T-cell (primary cell): Measurements from ENCODE around the gene SALL4. TPM values are rescaled to one million over a fixed set of nuclear protein-coding genes. Genes with fewer than 3 reads are reported as not detected.

Source experiments
- ATAC-seq, 4 experiments: fragments of 200-7000 bp in 3 of 4; fragments of 150-1000 bp in 1 of 4; cut with Tn5 transposase; replicated peaks in 1 of 4; 1 replicate in 3 of 4; 2 replicates in 1 of 4; pipeline ENCODE4 v1.10.0; 2021; ENCODE audit warnings: moderate library complexity in 3 of 4, mild to moderate bottlenecking in 2 of 4, moderate number of reproducible peaks in 1 of 4
- CTCF ChIA-PET, 2 donors: fragments of 300-600 bp; sonication (Branson Sonifier 250); formaldehyde crosslinking; loops; one replicate each; lab custom pipeline; 2022; ENCODE audit warnings: antibody characterized with exemption in 2 of 2; lab: Charles Lee
- POLR2A ChIA-PET, 2 donors: fragments of 300-600 bp; sonication (Branson Sonifier 250); formaldehyde crosslinking; loops; one replicate each; lab custom pipeline; 2022; ENCODE audit warnings: antibody characterized with exemption in 2 of 2; lab: Charles Lee
- DNase-seq, 35 experiments: peaks; one replicate each; pipeline versions ENCODE4 v3.0.0 to v3.0.0-alpha.2; 2013 to 2023
- H3K27ac ChIP-seq: one replicate; pipeline ENCODE4 v1.5.1; 2013; ENCODE audit warnings: low read length
- H3K27me3 ChIP-seq, 2 experiments: replicated peaks in 1 of 2; 1 replicate in 1 of 2; 2 replicates in 1 of 2; pipeline versions ENCODE4 v1.6.1 to v1.7.0; 2013; ENCODE audit warnings: low read length in 1 of 2, mixed read lengths in 1 of 2; ENCODE audit not compliant: control insufficient read depth in 2 of 2, insufficient read depth in 2 of 2; ENCODE audit errors: extremely low read depth in 1 of 2
- H3K36me3 ChIP-seq, 2 donors: 1 replicate in 1 of 2; 2 replicates in 1 of 2; pipeline versions ENCODE4 v1.6.1 to v1.7.0; 2013; ENCODE audit warnings: low read length in 1 of 2; ENCODE audit not compliant: control insufficient read depth in 2 of 2, insufficient read depth in 1 of 2; ENCODE audit errors: extremely low read depth in 1 of 2
- H3K4me1 ChIP-seq, 2 experiments: 1 replicate in 1 of 2; 2 replicates in 1 of 2; pipeline versions ENCODE4 v1.6.1 to v1.7.0; 2013; ENCODE audit warnings: low read length in 2 of 2, mixed read lengths in 1 of 2; ENCODE audit not compliant: insufficient read depth in 2 of 2, control insufficient read depth in 1 of 2; ENCODE audit errors: extremely low read depth in 1 of 2
- H3K4me3 ChIP-seq, 2 donors: 1 replicate in 1 of 2; 2 replicates in 1 of 2; pipeline versions ENCODE4 v1.5.1 to v1.7.0; 2013; ENCODE audit warnings: mild to moderate bottlenecking in 2 of 2, low read length in 1 of 2, moderate library complexity in 1 of 2; ENCODE audit not compliant: control insufficient read depth in 1 of 2; ENCODE audit errors: extremely low read depth in 1 of 2
- H3K9me3 ChIP-seq: 2 replicates; pipeline ENCODE4 v1.7.0; 2013
- H3K27ac Mint-ChIP-seq, 2 donors: one replicate each; pipeline ENCODE4 v1.8.0; 2020 to 2021; ENCODE audit warnings: mild to moderate bottlenecking in 2 of 2, mixed read lengths in 2 of 2
- H3K27me3 Mint-ChIP-seq, 2 donors: one replicate each; pipeline ENCODE4 v1.8.0; 2021 to 2022; ENCODE audit warnings: mixed read lengths in 2 of 2
- H3K36me3 Mint-ChIP-seq: one replicate; pipeline ENCODE4 v1.8.0; 2021; ENCODE audit warnings: mixed read lengths
- H3K4me1 Mint-ChIP-seq, 3 donors: one replicate each; pipeline ENCODE4 v1.8.0; 2020 to 2022; ENCODE audit warnings: mixed read lengths in 3 of 3, mild to moderate bottlenecking in 1 of 3
- H3K4me3 Mint-ChIP-seq, 3 donors: one replicate each; pipeline ENCODE4 v1.8.0; 2020 to 2022; ENCODE audit warnings: mild to moderate bottlenecking in 3 of 3, mixed read lengths in 3 of 3, moderate library complexity in 3 of 3
- H3K9me3 Mint-ChIP-seq, 3 donors: one replicate each; pipeline ENCODE4 v1.8.0; 2020 to 2022; ENCODE audit warnings: mixed read lengths in 3 of 3
- WGBS: methylation state at CpG from one replicate; pipeline ENCODE4 v1.1.5; 2013; ENCODE audit warnings: missing lambda C conversion rate; ENCODE audit not compliant: insufficient coverage; 5-methylcytosine and 5-hydroxymethylcytosine counted together
- total RNA-seq, 35 experiments: library from RNA in 6 of 35; stranded (reverse) in 6 of 35; fragments of 120-200 nt in 1 of 35; gene quantifications; one replicate each; pipeline versions ENCODE4 v1.2.1 to v1.2.4 and lab custom pipeline; 2013 to 2026

The SALL4 gene
- total RNA-seq, 5 donors from 2014 or later (not counting 1 experiment from before 2014, with no cell fraction given) = 0.13 to 0.48 (median 0.37) TPM; not detected in 1

GRCh38 chr20:51736947-51737346, 65.4 kb downstream of the SALL4 start:
- Mint-ChIP-seq H3K4me3 (no peak overlapping the region), H3K9me3 (no peaks in the 10 kb centered on the region), H3K36me3 (no peaks in the 10 kb centered on the region), H3K27ac (no peak overlapping the region), H3K4me1 (no peaks in the 10 kb centered on the region), H3K27me3 (peaks cover 0 to 4% of the 10 kb centered on the region in 2 donors)
- DNase-seq (no peak), ATAC-seq (no peak)
- Histone ChIP-seq H3K4me3 (no peak overlapping the region), H3K27me3 (peaks cover 0 to 4% of the 10 kb centered on the region in 2 experiments), H3K9me3 (no peaks in the 10 kb centered on the region), H3K27ac (no peak overlapping the region), H3K4me1 (no peaks in the 10 kb centered on the region), H3K36me3 (no peaks in the 10 kb centered on the region)
- 78% methylated on average over 2 of the region's 5 CpGs for WGBS
- CTCF ChIA-PET = no interaction called here
- POLR2A ChIA-PET = no interaction called here

- no peaks in the 10 kb centered on the region for H3K4me1 Mint-ChIP-seq
- no peak overlapping the region for H3K27ac ChIP-seq
- CTCF ChIA-PET = no interaction called here
- peaks cover 0 to 4% of the 10 kb centered on the region in 2 donors for H3K27me3 Mint-ChIP-seq
- H3K4me3 Mint-ChIP-seq = no peak overlapping the region
- H3K9me3 ChIP-seq = no peaks in the 10 kb centered on the region
- POLR2A ChIA-PET = no interaction called here
- H3K27ac Mint-ChIP-seq = no peak overlapping the region
- H3K4me3 ChIP-seq = no peak overlapping the region
- no peaks in the 10 kb centered on the region for H3K9me3 Mint-ChIP-seq
- no peaks in the 10 kb centered on the region for H3K36me3 ChIP-seq
- 80% methylated on average over 5 of the region's 11 CpGs for WGBS
- peaks cover 0 to 6% of the 10 kb centered on the region in 2 experiments for H3K27me3 ChIP-seq
- ATAC-seq (no peak), DNase-seq (no peak)
- H3K36me3 Mint-ChIP-seq = no peaks in the 10 kb centered on the region
- no peaks in the 10 kb centered on the region for H3K4me1 ChIP-seq
These were observed 66.4 kb downstream of the SALL4 start for GRCh38 chr20:51735728-51736600.

DNA sequence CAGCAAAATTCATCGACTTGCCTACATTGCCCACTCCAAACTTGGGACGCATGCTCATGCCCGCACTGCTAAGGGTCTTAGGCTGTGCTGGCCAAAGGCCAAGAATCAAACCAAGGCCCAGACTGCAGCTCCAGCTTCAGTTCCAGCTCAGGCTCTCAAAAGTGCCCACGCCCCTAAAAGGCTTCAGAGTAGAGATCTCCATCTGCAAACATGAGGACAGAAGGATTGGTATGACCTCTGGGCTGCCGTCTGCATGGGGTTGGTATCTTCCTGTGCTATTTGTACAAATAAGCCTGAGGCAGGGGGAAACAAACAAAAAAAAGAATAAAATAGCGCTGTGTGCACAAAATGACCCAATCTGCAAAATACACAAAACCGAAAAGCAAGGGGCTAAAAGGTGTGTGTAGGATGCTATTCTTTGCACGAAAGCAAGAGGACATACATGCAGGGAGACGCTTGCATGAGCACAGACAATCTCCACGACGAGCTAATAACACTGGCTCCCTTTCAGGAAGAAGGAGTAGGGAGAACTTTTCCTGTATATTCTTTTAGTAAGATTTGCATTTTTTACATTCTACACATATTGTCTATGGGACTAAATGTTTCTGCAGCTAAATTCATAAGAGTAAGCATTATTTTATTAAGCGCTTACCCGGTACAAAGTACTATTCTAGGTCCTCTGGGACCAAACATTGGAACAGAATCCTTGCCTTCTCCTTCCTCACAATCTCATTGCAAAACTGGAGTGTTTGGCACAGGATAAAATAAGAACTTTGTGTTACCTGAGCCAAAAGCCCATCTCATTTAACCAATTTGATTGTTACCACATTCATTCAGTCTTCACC, 67.2 kb downstream of the SALL4 start:
- Histone ChIP-seq H3K4me3 (no peak overlapping the region), H3K36me3 (no peaks in the 10 kb centered on the region), H3K27me3 (peaks cover 0 to 11% of the 10 kb centered on the region in 2 experiments), H3K4me1 (no peaks in the 10 kb centered on the region), H3K9me3 (no peaks in the 10 kb centered on the region), H3K27ac (no peak overlapping the region)
- H3K4me1 Mint-ChIP-seq = no peaks in the 10 kb centered on the region
- no peak for DNase-seq
- ChIA-PET POLR2A (no interaction called here), CTCF (no interaction called here)
- no peak overlapping the region for H3K4me3 Mint-ChIP-seq
- ATAC-seq = no peak
- no peaks in the 10 kb centered on the region for H3K9me3 Mint-ChIP-seq
- H3K27me3 Mint-ChIP-seq = peaks cover 0 to 4% of the 10 kb centered on the region in 2 donors
- WGBS = 87% methylated on average over 5 of the region's 13 CpGs
- H3K27ac Mint-ChIP-seq = no peak overlapping the region
- no peaks in the 10 kb centered on the region for H3K36me3 Mint-ChIP-seq

DNA sequence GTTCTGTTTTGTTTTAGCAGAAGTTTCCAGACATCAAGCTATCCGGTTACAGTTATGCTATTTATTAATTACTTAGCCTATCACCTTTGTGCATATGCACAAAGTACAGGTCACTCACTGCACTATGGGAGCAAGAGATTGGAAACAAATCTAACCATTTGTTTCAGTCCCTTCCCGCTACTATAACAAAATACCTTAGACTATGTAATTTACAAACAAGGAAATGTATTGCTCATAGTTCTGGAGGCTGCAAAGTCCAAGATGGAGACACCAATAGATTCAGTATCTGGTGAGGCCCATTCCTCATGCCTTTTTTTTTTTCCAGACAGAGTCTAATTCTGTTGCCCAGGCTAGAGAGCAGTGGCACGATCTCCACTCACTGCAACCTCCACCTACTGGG, 69.3 kb downstream of the SALL4 start:
- no peaks in the 10 kb centered on the region for H3K4me1 ChIP-seq
- ChIA-PET CTCF (no interaction called here), POLR2A (no interaction called here)
- DNase-seq (no peak), ATAC-seq (no peak)
- no peak overlapping the region for H3K4me3 ChIP-seq
- no CpG with 5 or more reads among the region's 3 CpGs for WGBS
- no peaks in the 10 kb centered on the region for H3K36me3 ChIP-seq
- no peak overlapping the region for H3K27ac ChIP-seq
- no peaks in the 10 kb centered on the region for H3K9me3 ChIP-seq
- H3K27ac Mint-ChIP-seq = no peak overlapping the region
- H3K4me3 Mint-ChIP-seq = no peak overlapping the region
- H3K27me3 ChIP-seq = peaks cover 0 to 13% of the 10 kb centered on the region in 2 experiments
- H3K9me3 Mint-ChIP-seq = no peaks in the 10 kb centered on the region
- peaks cover 0 to 4% of the 10 kb centered on the region in 2 donors for H3K27me3 Mint-ChIP-seq
- no peaks in the 10 kb centered on the region for H3K4me1 Mint-ChIP-seq
- H3K36me3 Mint-ChIP-seq = no peaks in the 10 kb centered on the region

Other genes with a start within 250 kb of the SALL4 start
- under 1 TPM; 0.44 to 0.85 (median 0.72) TPM for gene ATP9A, start 34.1 kb downstream of the SALL4 start, total RNA-seq